Erythroblast (primary cell): ENCODE measurements around the gene MINDY3.

Source experiments
- GATA1 ChIP-seq: IDR thresholded peaks from 2 replicates; pipeline ENCODE4 v1.6.1; 2011; ENCODE audit warnings: low read depth, mild to moderate bottlenecking, control low read depth, low read length, moderate library complexity
- POLR2A ChIP-seq: IDR thresholded peaks from 2 replicates; pipeline ENCODE4 v1.6.1; 2011; ENCODE audit warnings: mild to moderate bottlenecking, low read length

DNA sequence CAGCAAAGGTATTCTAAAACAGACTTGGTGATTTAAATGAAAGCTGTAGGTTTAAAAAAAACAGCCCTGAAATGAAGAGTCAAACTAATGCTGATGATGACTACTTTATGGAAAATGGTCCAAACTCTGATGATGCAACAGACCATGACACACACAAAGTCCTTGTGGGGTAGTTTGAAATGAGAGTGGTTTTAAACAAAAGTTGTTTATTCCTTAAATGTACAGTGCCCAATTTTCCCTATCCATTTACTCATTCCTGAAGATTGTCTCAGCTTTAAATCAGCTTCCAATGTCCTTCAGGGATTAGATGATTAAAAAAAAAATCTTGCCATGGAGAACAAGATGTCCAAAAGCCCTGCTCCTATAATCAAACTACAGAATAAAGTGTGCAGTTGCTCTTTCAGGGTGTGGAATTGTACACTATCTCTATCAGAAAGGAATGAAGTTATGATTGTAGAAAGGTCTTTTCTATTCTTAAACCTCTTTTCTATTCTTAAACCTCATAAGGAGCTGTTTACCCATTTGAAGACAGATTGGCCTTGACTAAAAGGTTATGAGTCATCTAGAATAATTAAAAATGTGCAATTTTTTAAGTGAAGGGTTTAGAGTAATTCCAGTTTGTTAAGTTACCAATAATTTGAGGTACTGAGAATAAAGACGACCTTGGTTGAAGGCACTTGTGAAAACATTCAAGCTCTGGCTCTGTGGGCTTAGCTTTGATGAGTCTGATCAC, 70.3 kb downstream of the MINDY3 start:
- TF ChIP-seq POLR2A, result no peak
- TF ChIP-seq GATA1, result no peak
